ENCODE data around the gene KCNK6. TPM values are rescaled to one million over a fixed set of nuclear protein-coding genes. Genes with fewer than 3 reads are reported as not detected.

Gene KCNK6
- total RNA-seq, 1 experiment from 2014 or later = 6.1 TPM

GRCh38 chr19:38360839-38361631, 41.4 kb downstream of the KCNK6 start:
- Mint-ChIP-seq H3K4me1 (ENCODE audit: low read depth, unreplicated experiment) (peaks cover 24% of the 10 kb centered on the region), H3K27ac (ENCODE audit: unreplicated experiment) (peak overlapping the region; percentile 20), H3K4me3 (ENCODE audit: unreplicated experiment) (peak overlapping the region; percentile 79), H3K36me3 (ENCODE audit: insufficient read depth, unreplicated experiment) (peaks cover 19% of the 10 kb centered on the region), H3K27me3 (ENCODE audit: insufficient read depth, unreplicated experiment) (peaks cover 18% of the 10 kb centered on the region), H3K9me3 (ENCODE audit: unreplicated experiment) (no peaks in the 10 kb centered on the region)
- ChIA-PET POLR2A (interaction anchor here (0.6 to 1.8 kb wide), 2 partner anchors 13 to 96 kb away, joined by 3 to 15 read pairs; partner anchors contain the start of gene PSMD8), CTCF (interaction anchor here (0.6 to 2.9 kb wide), 6 partner anchors 9 to 568 kb away, joined by 3 to 21 read pairs (median 3); partner anchors contain the start of gene PSMD8)
- TF ChIP-seq, protein P1, sequence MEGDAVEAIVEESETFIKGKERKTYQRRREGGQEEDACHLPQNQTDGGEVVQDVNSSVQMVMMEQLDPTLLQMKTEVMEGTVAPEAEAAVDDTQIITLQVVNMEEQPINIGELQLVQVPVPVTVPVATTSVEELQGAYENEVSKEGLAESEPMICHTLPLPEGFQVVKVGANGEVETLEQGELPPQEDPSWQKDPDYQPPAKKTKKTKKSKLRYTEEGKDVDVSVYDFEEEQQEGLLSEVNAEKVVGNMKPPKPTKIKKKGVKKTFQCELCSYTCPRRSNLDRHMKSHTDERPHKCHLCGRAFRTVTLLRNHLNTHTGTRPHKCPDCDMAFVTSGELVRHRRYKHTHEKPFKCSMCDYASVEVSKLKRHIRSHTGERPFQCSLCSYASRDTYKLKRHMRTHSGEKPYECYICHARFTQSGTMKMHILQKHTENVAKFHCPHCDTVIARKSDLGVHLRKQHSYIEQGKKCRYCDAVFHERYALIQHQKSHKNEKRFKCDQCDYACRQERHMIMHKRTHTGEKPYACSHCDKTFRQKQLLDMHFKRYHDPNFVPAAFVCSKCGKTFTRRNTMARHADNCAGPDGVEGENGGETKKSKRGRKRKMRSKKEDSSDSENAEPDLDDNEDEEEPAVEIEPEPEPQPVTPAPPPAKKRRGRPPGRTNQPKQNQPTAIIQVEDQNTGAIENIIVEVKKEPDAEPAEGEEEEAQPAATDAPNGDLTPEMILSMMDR (IDR thresholded peaks at IDR 0.05; ENCODE audit: insufficient read depth in 1 of 2, low read depth in 1 of 2, low read length in 1 of 2, severe bottlenecking in 1 of 2, unreplicated experiment in 1 of 2) = no peak
- Histone ChIP-seq H3K9me3 (no peaks in the 10 kb centered on the region), H3K4me3 (ENCODE audit: low read depth, low read length) (peak overlapping the region; percentile 96), H3K4me1 (peaks cover 12% of the 10 kb centered on the region), H3K27me3 (replicated peaks; ENCODE audit: control insufficient read depth, insufficient read depth, low read length) (peaks cover 7% of the 10 kb centered on the region), H3K36me3 (ENCODE audit: control insufficient read depth, insufficient read depth, low read length) (no peaks in the 10 kb centered on the region)
- no TSS peak for BruUV-seq (replicated peaks)
- no peak for DNase-seq
- intact Hi-C loops (cut with micrococcal nuclease; ENCODE audit: unreplicated experiment) = loop anchor here (1.0 kb wide), 1 partner anchor 13 kb away; the partner anchor contains the start of gene PSMD8

GRCh38 chr19:38361633-38362075, 42.0 kb downstream of the KCNK6 start:
- Mint-ChIP-seq H3K27me3 (ENCODE audit: insufficient read depth, unreplicated experiment) (peaks cover 14% of the 10 kb centered on the region), H3K4me3 (ENCODE audit: unreplicated experiment) (peak overlapping the region; percentile 79), H3K27ac (ENCODE audit: unreplicated experiment) (peak overlapping the region; percentile 20), H3K9me3 (ENCODE audit: unreplicated experiment) (no peaks in the 10 kb centered on the region), H3K4me1 (ENCODE audit: low read depth, unreplicated experiment) (peaks cover 19% of the 10 kb centered on the region), H3K36me3 (ENCODE audit: insufficient read depth, unreplicated experiment) (peaks cover 16% of the 10 kb centered on the region)
- Histone ChIP-seq H3K4me1 (peaks cover 10% of the 10 kb centered on the region), H3K4me3 (ENCODE audit: low read depth, low read length) (peak overlapping the region; percentile 96), H3K9me3 (no peaks in the 10 kb centered on the region), H3K36me3 (ENCODE audit: control insufficient read depth, insufficient read depth, low read length) (no peaks in the 10 kb centered on the region), H3K27me3 (replicated peaks; ENCODE audit: control insufficient read depth, insufficient read depth, low read length) (peaks cover 7% of the 10 kb centered on the region)
- TF ChIP-seq, protein P1 (IDR thresholded peaks at IDR 0.05; ENCODE audit: insufficient read depth in 1 of 2, low read depth in 1 of 2, low read length in 1 of 2, severe bottlenecking in 1 of 2, unreplicated experiment in 1 of 2) = peak; percentile 22 to 34
- ChIA-PET CTCF (interaction anchor here (0.6 to 2.9 kb wide), 7 partner anchors 13 to 568 kb away, joined by 3 to 21 read pairs (median 3); partner anchors contain the start of genes FAM98C and PSMD8), POLR2A (interaction anchor here (0.6 to 1.8 kb wide), 2 partner anchors 13 to 98 kb away, joined by 3 to 15 read pairs; partner anchors contain the start of genes PSMD8 and SPINT2)
- intact Hi-C loops (cut with micrococcal nuclease; ENCODE audit: unreplicated experiment) = loop anchor here (1.0 kb wide), 2 partner anchors 13 to 24 kb away; partner anchors contain the start of gene PSMD8
- BruUV-seq (replicated peaks) = no TSS peak
- DNase-seq = peak; percentile 92 to 94

Data from Caco-2 (cell line).